Activated gamma-delta T cell (primary cell): ENCODE measurements around the gene IL1RAPL2.
"Not testable (repeated sequence)": the region's sequence is repeated elsewhere in the genome, so short reads cannot be mapped to it uniquely, and the experiment has no call there.

Experiments
- DNase-seq: peaks from one replicate; lab custom pipeline; 2025; lab: John Stamatoyannopoulos, UW

IL1RAPL2 gene

GRCh38 chrX:105701310-105702052, 1135.5 kb downstream of the IL1RAPL2 start:
- DNase-seq = no peak

- DNase-seq = no peak
These were observed 1137.9 kb downstream of the IL1RAPL2 start for GRCh38 chrX:105703876-105704275.

- DNase-seq = no peak
These were observed 1140.0 kb downstream of the IL1RAPL2 start for GRCh38 chrX:105706041-105706440.

GRCh38 chrX:105711805-105712204, 1145.8 kb downstream of the IL1RAPL2 start:
- no peak for DNase-seq

- DNase-seq = no peak
These were observed 1149.7 kb downstream of the IL1RAPL2 start for GRCh38 chrX:105715746-105716145.

- DNase-seq = no peak
These were observed 1158.2 kb downstream of the IL1RAPL2 start for GRCh38 chrX:105723966-105724735.

- no peak for DNase-seq
These were observed 1159.2 kb downstream of the IL1RAPL2 start for GRCh38 chrX:105725228-105725627.

- no peak for DNase-seq
These were observed 1172.2 kb downstream of the IL1RAPL2 start for GRCh38 chrX:105738162-105738561.

- DNase-seq = no peak
These were observed 1178.3 kb downstream of the IL1RAPL2 start for GRCh38 chrX:105744291-105744690.

GRCh38 chrX:105744946-105745345, 1178.9 kb downstream of the IL1RAPL2 start:
- no peak for DNase-seq

- DNase-seq = no peak
These were observed 1179.9 kb downstream of the IL1RAPL2 start for GRCh38 chrX:105745863-105746262.

GRCh38 chrX:105752338-105752956, 1186.4 kb downstream of the IL1RAPL2 start:
- no peak for DNase-seq

- no peak for DNase-seq
These were observed 1187.4 kb downstream of the IL1RAPL2 start for GRCh38 chrX:105753411-105753810.

GRCh38 chrX:105754286-105754964, 1188.4 kb downstream of the IL1RAPL2 start:
- DNase-seq = no peak

GRCh38 chrX:105755109-105755508, 1189.1 kb downstream of the IL1RAPL2 start:
- no peak for DNase-seq

- no peak for DNase-seq
These were observed 1192.8 kb downstream of the IL1RAPL2 start for GRCh38 chrX:105758754-105759153.

- no peak for DNase-seq
These were observed 1193.6 kb downstream of the IL1RAPL2 start for GRCh38 chrX:105759598-105759997.

GRCh38 chrX:105765691-105766090, 1199.7 kb downstream of the IL1RAPL2 start:
- no peak for DNase-seq

GRCh38 chrX:105773801-105774200, 1207.8 kb downstream of the IL1RAPL2 start:
- DNase-seq = no peak

GRCh38 chrX:105775679-105776078, 1209.7 kb downstream of the IL1RAPL2 start:
- no peak for DNase-seq

- no peak for DNase-seq
These were observed 1215.8 kb downstream of the IL1RAPL2 start for GRCh38 chrX:105781804-105782203.

- DNase-seq = not testable (repeated sequence)
These were observed 1230.9 kb downstream of the IL1RAPL2 start for GRCh38 chrX:105796877-105797276.
